OCI-LY1 (cell line): ENCODE measurements around the gene AKT3.

Source experiments
- CTCF ChIP-seq: fragments of 200-600 bp; sonication (generic), shearing (Covaris generic); IDR thresholded peaks from 2 replicates; pipeline ENCODE4 v1.5.1; 2017; ENCODE audit warnings: mild to moderate bottlenecking, antibody characterized with exemption, low read length, moderate library complexity, mixed read lengths
- EZH2 ChIP-seq: fragments of 200-600 bp; sonication (generic), shearing (Covaris generic); IDR thresholded peaks from 2 replicates; pipeline ENCODE4 v1.8.0; 2017; ENCODE audit warnings: borderline replicate concordance, mixed run types, mild to moderate bottlenecking, antibody characterized with exemption, low read length, moderate library complexity, mixed read lengths

- TF ChIP-seq CTCF = no peak
- TF ChIP-seq EZH2 = no peak
These were observed 228.1 kb downstream of the AKT3 start for GRCh38 chr1:243621973-243622372.
